Activated naive CD8-positive, alpha-beta T cell treated with anti-CD3 and anti-CD28 coated beads, Interleukin-2, amount 50 U/mL, for 16 hours (primary cell): ENCODE measurements around the gene TRAPPC6A.

ENCODE experiments used
- DNase-seq: peaks from one replicate; pipeline ENCODE4 v3.0.0-alpha.2; 2020; ENCODE audit warnings: low read depth, low spot score

Gene TRAPPC6A

GRCh38 chr19:45163751-45164460, 14.1 kb downstream of the TRAPPC6A start:
- DNase-seq: no peak

GRCh38 chr19:45163156-45163555, 14.9 kb downstream of the TRAPPC6A start:
- DNase-seq: no peak

- DNase-seq: no peak
These were observed 15.4 kb downstream of the TRAPPC6A start for GRCh38 chr19:45162608-45163143.

GRCh38 chr19:45161738-45162607, 16.1 kb downstream of the TRAPPC6A start:
- DNase-seq: no peak

- no peak for DNase-seq
These were observed 16.9 kb downstream of the TRAPPC6A start, which contains the start of gene NKPD1 for GRCh38 chr19:45160870-45161737. NKPD1 (minus strand) TSS chr19:45160982; CDS start chr19:45160150, 832 bp downstream.

GRCh38 chr19:45159971-45160324, 18.1 kb downstream of the TRAPPC6A start:
- DNase-seq: no peak

GRCh38 chr19:45159210-45159970, 18.6 kb downstream of the TRAPPC6A start:
- DNase-seq: no peak

- no peak for DNase-seq
These were observed 19.4 kb downstream of the TRAPPC6A start for GRCh38 chr19:45158503-45159209.

- DNase-seq: no peak
These were observed 21.3 kb downstream of the TRAPPC6A start for GRCh38 chr19:45156751-45157150.

- no peak for DNase-seq
These were observed 21.9 kb downstream of the TRAPPC6A start for GRCh38 chr19:45156011-45156630.

- DNase-seq: no peak
These were observed 23.8 kb downstream of the TRAPPC6A start for GRCh38 chr19:45154064-45154827.

GRCh38 chr19:45153339-45154063, 24.5 kb downstream of the TRAPPC6A start:
- DNase-seq: no peak

- no peak for DNase-seq
These were observed 25.3 kb downstream of the TRAPPC6A start for GRCh38 chr19:45152504-45153338.

GRCh38 chr19:45151821-45152503, 26.1 kb downstream of the TRAPPC6A start:
- DNase-seq: no peak

- no peak for DNase-seq
These were observed 26.7 kb downstream of the TRAPPC6A start for GRCh38 chr19:45151320-45151719.

GRCh38 chr19:45150751-45151281, 27.2 kb downstream of the TRAPPC6A start:
- DNase-seq: no peak

GRCh38 chr19:45150180-45150579, 27.9 kb downstream of the TRAPPC6A start:
- DNase-seq: no peak
